ENCODE measurements around the gene INVS. TPM values are rescaled to one million over a fixed set of nuclear protein-coding genes. Genes with fewer than 3 reads are reported as not detected.
"Not testable (repeated sequence)": the region's sequence is repeated elsewhere in the genome, so short reads cannot be mapped to it uniquely, and the experiment has no call there.

INVS gene
- total RNA-seq, 1 donor from 2014 or later, result 27.6 TPM

DNA sequence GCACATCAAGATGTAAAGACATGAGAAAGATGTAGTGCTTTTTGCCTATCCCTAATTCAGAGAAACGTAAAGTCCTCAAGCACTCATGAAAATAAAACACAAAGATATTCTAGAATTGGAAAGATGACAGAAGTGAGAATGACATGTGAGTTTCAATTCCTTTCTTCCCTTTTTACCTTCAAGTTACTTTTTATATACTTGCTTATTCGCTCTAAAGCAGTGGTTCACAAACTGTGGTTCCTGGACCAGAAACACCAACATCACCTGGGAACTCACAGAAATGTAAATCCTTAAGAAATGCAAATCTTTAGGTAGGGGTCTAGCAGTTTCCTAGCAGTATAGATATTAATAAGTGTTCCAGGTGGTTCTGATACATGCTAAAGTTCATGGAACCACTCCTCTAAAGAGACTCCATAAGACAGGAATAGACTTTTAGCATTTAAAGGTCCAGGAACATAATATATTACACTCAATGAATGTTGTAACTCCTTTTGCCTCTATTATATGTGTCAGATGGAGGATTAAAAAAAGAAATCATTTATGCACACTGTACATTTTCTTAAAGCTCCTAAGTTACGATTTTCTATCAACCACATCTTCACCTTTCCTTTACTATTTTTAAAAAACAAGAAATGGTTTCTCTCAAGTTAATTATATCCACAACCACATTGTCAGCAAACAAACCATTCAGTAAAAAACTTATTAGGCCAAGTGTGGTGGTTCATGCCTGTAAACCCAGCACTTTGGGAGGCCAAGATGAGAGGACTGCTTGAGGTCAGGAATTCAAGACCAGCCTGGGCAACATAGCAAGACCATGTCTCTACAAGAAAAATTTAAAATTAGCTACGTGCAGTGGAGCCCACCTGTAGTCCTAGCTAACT is 40.1 kb upstream of the INVS start:
- no peak for DNase-seq (ENCODE audit: low spot score in 2 of 2, unreplicated experiment in 2 of 2)
- Mint-ChIP-seq H3K36me3 (peaks cover 16% of the 10 kb centered on the region), H3K27ac (no peak overlapping the region), H3K4me3 (no peak overlapping the region), H3K27me3 (ENCODE audit: low read depth) (no peaks in the 10 kb centered on the region), H3K4me1 (peaks cover 5% of the 10 kb centered on the region), H3K9me3 (no peaks in the 10 kb centered on the region)
- TF ChIP-seq, protein P1, sequence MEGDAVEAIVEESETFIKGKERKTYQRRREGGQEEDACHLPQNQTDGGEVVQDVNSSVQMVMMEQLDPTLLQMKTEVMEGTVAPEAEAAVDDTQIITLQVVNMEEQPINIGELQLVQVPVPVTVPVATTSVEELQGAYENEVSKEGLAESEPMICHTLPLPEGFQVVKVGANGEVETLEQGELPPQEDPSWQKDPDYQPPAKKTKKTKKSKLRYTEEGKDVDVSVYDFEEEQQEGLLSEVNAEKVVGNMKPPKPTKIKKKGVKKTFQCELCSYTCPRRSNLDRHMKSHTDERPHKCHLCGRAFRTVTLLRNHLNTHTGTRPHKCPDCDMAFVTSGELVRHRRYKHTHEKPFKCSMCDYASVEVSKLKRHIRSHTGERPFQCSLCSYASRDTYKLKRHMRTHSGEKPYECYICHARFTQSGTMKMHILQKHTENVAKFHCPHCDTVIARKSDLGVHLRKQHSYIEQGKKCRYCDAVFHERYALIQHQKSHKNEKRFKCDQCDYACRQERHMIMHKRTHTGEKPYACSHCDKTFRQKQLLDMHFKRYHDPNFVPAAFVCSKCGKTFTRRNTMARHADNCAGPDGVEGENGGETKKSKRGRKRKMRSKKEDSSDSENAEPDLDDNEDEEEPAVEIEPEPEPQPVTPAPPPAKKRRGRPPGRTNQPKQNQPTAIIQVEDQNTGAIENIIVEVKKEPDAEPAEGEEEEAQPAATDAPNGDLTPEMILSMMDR (IDR thresholded peaks at IDR 0.05; ENCODE audit: unreplicated experiment), result no peak

DNA sequence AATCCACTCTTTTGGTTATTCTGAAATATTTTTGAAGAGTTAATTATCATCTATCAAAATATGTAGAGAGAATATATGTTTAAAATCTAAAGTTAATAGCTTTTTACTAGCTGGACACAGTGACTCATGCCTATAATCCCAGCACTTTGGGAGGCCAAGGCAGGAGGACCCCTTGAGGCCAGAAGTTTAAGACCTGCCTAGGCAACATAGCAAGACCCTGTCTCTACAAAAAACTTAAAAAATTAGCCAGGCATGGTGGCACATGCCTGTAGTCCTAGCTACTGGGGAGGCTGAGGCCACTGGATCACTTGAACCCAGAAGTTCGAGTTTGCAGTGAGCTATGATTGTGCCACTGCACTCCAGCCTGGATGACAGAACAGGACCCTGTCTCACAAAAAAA is 36.4 kb upstream of the INVS start:
- not testable (repeated sequence) for H3K27me3 Mint-ChIP-seq (ENCODE audit: low read depth); H3K4me1 Mint-ChIP-seq; H3K27ac Mint-ChIP-seq; H3K9me3 Mint-ChIP-seq; H3K4me3 Mint-ChIP-seq; DNase-seq (ENCODE audit: low spot score in 2 of 2, unreplicated experiment in 2 of 2)
- H3K36me3 Mint-ChIP-seq, result peaks cover 12% of the 10 kb centered on the region

DNA sequence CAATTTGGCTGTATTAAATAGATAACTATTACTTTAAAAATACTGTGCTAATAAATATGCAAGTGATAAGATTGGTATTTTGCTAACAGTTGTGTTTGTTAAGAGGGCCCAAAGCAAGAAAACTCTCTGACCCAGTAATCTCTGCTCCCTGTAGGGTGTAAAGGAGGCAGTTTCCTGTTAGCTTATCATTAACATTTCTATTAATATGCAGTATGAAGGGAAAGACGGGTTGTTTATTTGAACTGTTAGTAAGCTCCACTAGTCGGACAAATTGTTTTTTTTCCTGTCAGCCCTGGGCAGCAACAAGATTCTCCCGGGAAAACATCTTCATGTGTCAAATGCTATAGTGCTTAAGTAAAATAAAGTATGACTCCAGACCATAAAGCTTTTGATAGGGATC is 35.9 kb upstream of the INVS start:
- Mint-ChIP-seq H3K36me3 (peaks cover 12% of the 10 kb centered on the region), H3K27ac (no peak overlapping the region), H3K4me3 (no peak overlapping the region), H3K4me1 (peaks cover 5% of the 10 kb centered on the region), H3K9me3 (no peaks in the 10 kb centered on the region), H3K27me3 (ENCODE audit: low read depth) (no peaks in the 10 kb centered on the region)
- DNase-seq (ENCODE audit: low spot score in 2 of 2, unreplicated experiment in 2 of 2), result no peak
- TF ChIP-seq, protein P1 (IDR thresholded peaks at IDR 0.05; ENCODE audit: unreplicated experiment), result no peak

DNA sequence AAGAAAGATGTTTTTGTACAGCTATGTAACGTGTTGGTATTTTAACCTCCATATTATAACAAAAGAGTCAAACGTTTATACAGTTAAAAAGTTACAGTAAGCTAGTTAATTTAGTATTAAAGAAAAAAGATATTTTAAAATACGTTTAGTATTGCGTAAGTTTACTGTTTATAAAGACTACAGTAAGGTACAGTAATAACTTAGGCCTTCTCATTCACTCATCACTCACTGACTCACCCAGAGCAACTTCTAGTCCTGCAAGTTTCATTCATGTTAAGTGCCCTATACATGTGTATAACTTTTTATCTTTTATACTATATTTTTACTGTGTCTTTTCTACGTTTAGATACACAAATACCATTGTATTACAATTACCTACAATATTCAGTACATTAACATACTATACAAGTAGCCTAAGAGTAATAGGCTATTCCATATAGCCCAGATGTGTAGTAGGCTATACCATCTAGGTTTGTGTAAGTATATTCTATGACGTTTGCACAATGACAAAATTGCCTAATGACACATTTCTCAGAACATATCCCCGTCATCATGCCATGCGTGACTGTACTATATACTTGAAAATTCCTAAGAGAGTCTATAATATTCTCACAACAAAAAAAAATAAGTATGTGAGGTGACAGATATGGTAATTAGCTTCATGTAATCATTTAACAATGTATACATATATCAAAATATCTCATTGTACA is 34.0 kb upstream of the INVS start:
- H3K4me3 Mint-ChIP-seq, result no peak overlapping the region
- H3K27ac Mint-ChIP-seq, result no peak overlapping the region
- peaks cover 9% of the 10 kb centered on the region for H3K36me3 Mint-ChIP-seq
- no peaks in the 10 kb centered on the region for H3K27me3 Mint-ChIP-seq (ENCODE audit: low read depth)
- DNase-seq (ENCODE audit: low spot score in 2 of 2, unreplicated experiment in 2 of 2), result no peak
- H3K9me3 Mint-ChIP-seq, result no peaks in the 10 kb centered on the region
- H3K4me1 Mint-ChIP-seq, result peaks cover 5% of the 10 kb centered on the region
- TF ChIP-seq, protein P1 (IDR thresholded peaks at IDR 0.05; ENCODE audit: unreplicated experiment), result no peak

DNA sequence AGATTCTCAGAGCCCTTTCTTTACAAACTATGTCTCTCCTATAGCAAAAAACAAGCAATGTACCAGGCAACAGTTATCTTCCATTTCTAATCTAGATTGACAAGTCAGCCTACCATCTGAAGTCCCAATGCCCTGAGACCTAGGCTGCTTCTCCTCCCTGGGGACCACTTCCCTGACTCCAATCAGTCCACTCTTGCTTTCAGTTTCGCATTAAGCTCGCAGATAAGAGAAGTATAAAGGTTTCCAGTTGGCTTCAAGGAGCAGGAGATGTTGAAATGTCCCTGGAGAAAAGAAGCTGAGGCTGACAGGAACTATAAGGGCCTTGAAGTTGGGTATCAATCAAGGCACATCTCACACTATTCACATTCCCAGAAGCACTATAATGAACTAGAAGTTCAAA is 32.5 kb upstream of the INVS start:
- Mint-ChIP-seq H3K9me3 (no peaks in the 10 kb centered on the region), H3K27ac (no peak overlapping the region)
- TF ChIP-seq, protein P1 (IDR thresholded peaks at IDR 0.05; ENCODE audit: unreplicated experiment), result no peak

DNA sequence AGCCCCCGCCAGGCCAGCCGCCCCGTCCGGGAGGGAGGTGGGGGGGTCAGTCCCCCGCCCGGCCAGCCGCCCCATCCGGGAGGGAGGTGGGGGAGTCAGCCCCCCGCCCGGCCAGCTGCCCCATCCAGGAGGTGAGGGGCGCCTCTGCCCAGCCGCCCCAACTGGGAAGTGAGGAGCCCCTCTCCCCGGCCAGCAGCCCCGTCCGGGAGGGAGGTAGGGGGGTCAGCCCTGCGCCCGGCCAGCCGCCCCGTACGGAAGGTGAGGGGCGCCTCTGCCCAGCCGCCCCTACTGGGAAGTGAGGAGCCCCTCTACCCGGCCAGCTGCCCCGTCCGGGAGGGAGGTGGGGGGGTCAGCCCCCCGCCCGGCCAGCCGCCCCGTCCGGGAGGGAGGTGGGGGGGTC is 31.1 kb upstream of the INVS start:
- not testable (repeated sequence) for H3K4me1 Mint-ChIP-seq; H3K27me3 Mint-ChIP-seq (ENCODE audit: low read depth); H3K36me3 Mint-ChIP-seq; H3K27ac Mint-ChIP-seq; H3K4me3 Mint-ChIP-seq; DNase-seq (ENCODE audit: low spot score in 2 of 2, unreplicated experiment in 2 of 2); H3K9me3 Mint-ChIP-seq

More for the DNA sequence above, 32.5 kb upstream of the INVS start:
- peaks cover 9% of the 10 kb centered on the region for H3K36me3 Mint-ChIP-seq
- H3K4me1 Mint-ChIP-seq, result peaks cover 5% of the 10 kb centered on the region
- no peak for DNase-seq (ENCODE audit: low spot score in 2 of 2, unreplicated experiment in 2 of 2)
- no peak overlapping the region for H3K4me3 Mint-ChIP-seq
- no peaks in the 10 kb centered on the region for H3K27me3 Mint-ChIP-seq (ENCODE audit: low read depth)

DNA sequence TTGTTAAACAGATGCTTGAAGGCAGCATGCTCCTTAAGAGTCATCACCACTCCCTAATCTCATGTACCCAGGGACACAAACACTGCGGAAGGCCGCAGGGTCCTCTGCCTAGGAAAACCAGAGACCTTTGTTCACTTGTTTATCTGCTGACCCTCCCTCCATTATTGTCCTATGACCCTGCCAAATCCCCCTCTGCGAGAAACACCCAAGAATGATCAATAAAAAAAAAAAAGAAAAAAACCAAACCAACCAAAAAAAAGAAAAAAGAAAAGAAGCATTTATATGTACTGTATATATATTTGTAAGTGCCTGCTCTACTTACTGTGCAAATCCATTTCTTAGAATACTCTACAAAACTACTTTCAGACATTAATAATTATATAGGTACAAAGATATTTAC is 30.0 kb upstream of the INVS start:
- not testable (repeated sequence) for H3K9me3 Mint-ChIP-seq; DNase-seq (ENCODE audit: low spot score in 2 of 2, unreplicated experiment in 2 of 2); H3K4me1 Mint-ChIP-seq; H3K36me3 Mint-ChIP-seq; H3K4me3 Mint-ChIP-seq; H3K27me3 Mint-ChIP-seq (ENCODE audit: low read depth); H3K27ac Mint-ChIP-seq

Measured in mesothelial cell of epicardium (in vitro differentiated cells).